Uterus (tissue), 4 donors: ENCODE measurements around the gene SPINDOC. TPM values are rescaled to one million over a fixed set of nuclear protein-coding genes. Genes with fewer than 3 reads are reported as not detected.

ENCODE experiments used
- DNase-seq, 2 donors: peaks; one replicate each; pipeline ENCODE4 v3.0.0-alpha.2; 2019 to 2020
- H3K27ac ChIP-seq, 2 donors: fragments of 200-600 bp; sonication (generic); 1 replicate in 1 of 2; 2 replicates in 1 of 2; pipeline ENCODE4 v1.5.1; 2016 to 2018
- H3K27me3 ChIP-seq, 2 donors: fragments of 200-600 bp; sonication (generic); one replicate each; pipeline ENCODE4 v1.5.1; 2018 to 2019; ENCODE audit warnings: control low read depth in 1 of 2
- H3K36me3 ChIP-seq, 2 donors: fragments of 200-600 bp; sonication (generic); one replicate each; pipeline ENCODE4 v1.5.1; 2019; ENCODE audit warnings: control low read depth in 1 of 2
- H3K4me1 ChIP-seq, 2 donors: fragments of 200-600 bp; sonication (generic); one replicate each; pipeline ENCODE4 v1.5.1; 2018 to 2019; ENCODE audit warnings: control low read depth in 1 of 2
- H3K4me3 ChIP-seq, 2 donors: fragments of 200-600 bp; sonication (generic); 1 replicate in 1 of 2; 2 replicates in 1 of 2; pipeline ENCODE4 v1.5.1; 2018 to 2019; ENCODE audit warnings: mild to moderate bottlenecking in 1 of 2
- H3K9me3 ChIP-seq, 2 donors: fragments of 200-600 bp; sonication (generic); one replicate each; pipeline ENCODE4 v1.5.1; 2019; ENCODE audit warnings: control low read depth in 1 of 2
- POLR2A ChIP-seq, 2 donors: fragments of 450-650 bp; IDR thresholded peaks; one replicate each; pipeline ENCODE4 v1.6.1; 2016; ENCODE audit warnings: antibody characterized with exemption in 2 of 2, mild to moderate bottlenecking in 1 of 2, moderate library complexity in 1 of 2
- intact Hi-C: fragments of 100-400 bp; cut with DNase I; formaldehyde crosslinking; loops from one replicate; pipeline ENCODE4 v1.15.1; 2023; ENCODE audit warnings: low total_unique reads
- total RNA-seq, 4 donors: library from RNA; depleted of rRNA in 3 of 4; stranded (reverse); fragments of >200 nt in 3 of 4; gene quantifications; one replicate each; pipeline versions ENCODE4 v1.1.0 to v1.2.4, GENCODE V29; 2014 to 2023
- TF ChIP-seq, protein P1 (sequence below), 4 experiments: fragments of 200-600 bp in 2 of 4; fragments of 450-650 bp in 2 of 4; sonication (generic) in 2 of 4; IDR thresholded peaks; one replicate each; pipeline ENCODE4 v1.5.1; 2016 to 2019; ENCODE audit warnings: antibody characterized with exemption in 4 of 4, mild to moderate bottlenecking in 2 of 4, moderate library complexity in 1 of 4
- donor health status: DM: yes; HTN: yes; CAD: no.

SPINDOC gene
- total RNA-seq, 4 donors from 2014 or later = 1.3 to 28.7 (median 10.6) TPM

DNA sequence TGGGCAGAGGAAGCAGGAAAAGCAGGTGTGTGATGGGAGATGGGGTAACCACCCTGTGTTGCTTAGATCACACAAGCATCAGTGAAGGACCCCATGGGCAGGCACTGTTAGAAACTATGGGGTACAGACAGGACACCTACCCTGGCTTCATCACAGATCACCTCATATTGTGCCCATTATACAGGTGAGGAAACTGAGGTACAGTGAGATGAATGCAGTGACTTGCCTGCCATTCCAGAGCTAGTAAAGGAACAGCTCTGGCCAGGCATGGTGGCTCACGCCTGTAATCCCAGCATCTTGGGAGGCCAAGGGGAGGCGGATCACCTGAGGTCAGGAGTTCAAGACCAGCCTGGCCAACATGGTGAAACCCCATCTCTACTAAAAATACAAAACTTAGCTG lies 19.8 kb downstream of the SPINDOC start:
- Histone ChIP-seq H3K27me3 (no peaks in the 10 kb centered on the region), H3K9me3 (no peaks in the 10 kb centered on the region), H3K36me3 (no peaks in the 10 kb centered on the region), H3K27ac (no peak overlapping the region), H3K4me3 (no peak overlapping the region), H3K4me1 (no peaks in the 10 kb centered on the region)
- DNase-seq = no peak
- TF ChIP-seq POLR2A (IDR thresholded peaks at IDR 0.05) = no peak
- TF ChIP-seq, protein P1, sequence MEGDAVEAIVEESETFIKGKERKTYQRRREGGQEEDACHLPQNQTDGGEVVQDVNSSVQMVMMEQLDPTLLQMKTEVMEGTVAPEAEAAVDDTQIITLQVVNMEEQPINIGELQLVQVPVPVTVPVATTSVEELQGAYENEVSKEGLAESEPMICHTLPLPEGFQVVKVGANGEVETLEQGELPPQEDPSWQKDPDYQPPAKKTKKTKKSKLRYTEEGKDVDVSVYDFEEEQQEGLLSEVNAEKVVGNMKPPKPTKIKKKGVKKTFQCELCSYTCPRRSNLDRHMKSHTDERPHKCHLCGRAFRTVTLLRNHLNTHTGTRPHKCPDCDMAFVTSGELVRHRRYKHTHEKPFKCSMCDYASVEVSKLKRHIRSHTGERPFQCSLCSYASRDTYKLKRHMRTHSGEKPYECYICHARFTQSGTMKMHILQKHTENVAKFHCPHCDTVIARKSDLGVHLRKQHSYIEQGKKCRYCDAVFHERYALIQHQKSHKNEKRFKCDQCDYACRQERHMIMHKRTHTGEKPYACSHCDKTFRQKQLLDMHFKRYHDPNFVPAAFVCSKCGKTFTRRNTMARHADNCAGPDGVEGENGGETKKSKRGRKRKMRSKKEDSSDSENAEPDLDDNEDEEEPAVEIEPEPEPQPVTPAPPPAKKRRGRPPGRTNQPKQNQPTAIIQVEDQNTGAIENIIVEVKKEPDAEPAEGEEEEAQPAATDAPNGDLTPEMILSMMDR (IDR thresholded peaks at IDR 0.05) = no peak
- intact Hi-C loops = loop anchor here (10.0 kb wide), 1 partner anchor 312 kb away; no protein-coding TSS in a partner anchor

GRCh38 chr11:63834535-63835157 lies 21.4 kb downstream of the SPINDOC start:
- H3K27ac ChIP-seq = no peak overlapping the region
- TF ChIP-seq, protein P1 (IDR thresholded peaks at IDR 0.05) = no peak
- TF ChIP-seq POLR2A (IDR thresholded peaks at IDR 0.05) = no peak
- no peaks in the 10 kb centered on the region for H3K27me3 ChIP-seq
- no peaks in the 10 kb centered on the region for H3K9me3 ChIP-seq
- no peak overlapping the region for H3K4me3 ChIP-seq
- H3K4me1 ChIP-seq = no peaks in the 10 kb centered on the region
- no peaks in the 10 kb centered on the region for H3K36me3 ChIP-seq
- DNase-seq = no peak
- intact Hi-C loops = loop anchor here (10.0 kb wide), 1 partner anchor 310 kb away; no protein-coding TSS in a partner anchor

DNA sequence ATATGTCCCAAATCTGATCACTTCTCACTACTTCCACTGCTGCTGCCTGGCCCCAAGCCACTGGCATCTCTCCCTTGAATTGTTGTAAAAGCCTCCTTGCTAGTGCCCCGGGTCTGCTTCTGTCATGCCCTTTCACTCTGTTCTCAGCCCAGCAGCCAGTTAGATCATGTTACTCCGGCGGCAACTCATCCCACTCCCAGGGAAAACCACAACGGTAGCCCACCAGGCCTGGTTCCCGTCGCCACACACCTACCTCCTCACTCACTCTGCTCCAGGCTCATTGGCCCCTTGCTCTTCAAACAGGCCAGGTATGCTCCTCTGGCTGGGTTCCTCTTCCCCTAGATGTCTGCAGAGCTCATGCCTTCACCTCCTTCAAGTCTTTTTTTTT lies 21.9 kb downstream of the SPINDOC start:
- TF ChIP-seq, protein P1 (IDR thresholded peaks at IDR 0.05) = no peak
- TF ChIP-seq POLR2A (IDR thresholded peaks at IDR 0.05) = no peak
- H3K4me1 ChIP-seq = no peaks in the 10 kb centered on the region
- H3K36me3 ChIP-seq = no peaks in the 10 kb centered on the region
- H3K4me3 ChIP-seq = no peak overlapping the region
- no peak for DNase-seq
- intact Hi-C loops = loop anchor here (10.0 kb wide), 1 partner anchor 310 kb away; no protein-coding TSS in a partner anchor
- no peaks in the 10 kb centered on the region for H3K27me3 ChIP-seq
- H3K27ac ChIP-seq = no peak overlapping the region
- no peaks in the 10 kb centered on the region for H3K9me3 ChIP-seq

DNA sequence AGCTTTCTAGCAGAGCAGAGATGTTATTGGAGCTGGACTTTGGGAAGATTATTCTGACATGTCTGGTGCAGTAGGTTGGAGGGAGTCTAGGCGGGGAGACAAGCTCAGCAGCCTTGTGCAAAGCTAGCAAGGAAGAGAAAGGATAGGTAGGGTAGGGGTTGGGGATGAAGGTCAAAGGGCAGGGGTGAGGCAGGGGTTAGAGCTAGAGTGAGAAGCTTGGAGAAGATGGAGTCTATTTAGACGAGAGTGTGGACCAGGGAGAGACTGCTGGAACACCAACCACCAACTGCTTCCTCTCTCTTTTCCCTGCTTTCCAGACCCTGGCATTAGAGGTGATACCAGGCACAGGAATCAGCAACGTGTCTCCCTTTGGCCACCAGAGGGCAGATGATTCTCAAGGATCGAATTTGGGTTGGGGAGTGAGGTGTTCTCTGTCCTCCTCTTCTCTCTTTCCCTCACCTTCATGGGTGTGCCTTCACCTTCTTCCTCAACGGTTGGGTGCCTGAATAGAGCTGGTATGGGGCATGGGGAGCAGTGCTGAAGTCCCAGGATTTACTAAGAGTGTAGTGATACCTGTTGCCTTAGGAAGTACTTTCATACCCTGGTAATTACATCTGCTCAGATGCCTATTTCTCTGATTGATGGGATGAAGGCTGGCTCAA lies 23.9 kb downstream of the SPINDOC start:
- Histone ChIP-seq H3K4me3 (no peak overlapping the region), H3K27me3 (no peaks in the 10 kb centered on the region), H3K9me3 (no peaks in the 10 kb centered on the region), H3K4me1 (peaks cover 0 to 8% of the 10 kb centered on the region in 2 donors), H3K36me3 (no peaks in the 10 kb centered on the region), H3K27ac (peak overlapping the region; percentile 90 to 94)
- intact Hi-C loops = loop anchor here (10.0 kb wide), 1 partner anchor 308 kb away; no protein-coding TSS in a partner anchor
- TF ChIP-seq, protein P1 (IDR thresholded peaks at IDR 0.05) = peak; percentile 86 to 96 (median 91)
- no peak for TF ChIP-seq POLR2A (IDR thresholded peaks at IDR 0.05)
- DNase-seq = peak; percentile 78 to 87

GRCh38 chr11:63837739-63838138 lies 24.5 kb downstream of the SPINDOC start:
- intact Hi-C loops = loop anchor here (2.0 to 10.0 kb wide), 2 partner anchors 109 to 307 kb away; no protein-coding TSS in a partner anchor
- Histone ChIP-seq H3K4me1 (peaks cover 0 to 8% of the 10 kb centered on the region in 2 donors), H3K27ac (peak overlapping the region; percentile 90 to 94), H3K9me3 (no peaks in the 10 kb centered on the region), H3K36me3 (no peaks in the 10 kb centered on the region), H3K4me3 (no peak overlapping the region), H3K27me3 (no peaks in the 10 kb centered on the region)
- TF ChIP-seq, protein P1 (IDR thresholded peaks at IDR 0.05) = no peak
- no peak for TF ChIP-seq POLR2A (IDR thresholded peaks at IDR 0.05)
- no peak for DNase-seq
